ENCODE data around the gene ERC1.
"Not testable (repeated sequence)": the region's sequence is repeated elsewhere in the genome, so short reads cannot be mapped to it uniquely, and the experiment has no call there.

The ERC1 gene

GRCh38 chr12:1250641-1251040, 259.6 kb downstream of the ERC1 start:
- no peaks in the 10 kb centered on the region for H3K9me3 Mint-ChIP-seq
- no peaks in the 10 kb centered on the region for H3K27me3 Mint-ChIP-seq (ENCODE audit: low read depth)
- no peak overlapping the region for H3K4me3 Mint-ChIP-seq
- H3K36me3 Mint-ChIP-seq (ENCODE audit: low read depth) = no peaks in the 10 kb centered on the region
- H3K4me1 Mint-ChIP-seq (ENCODE audit: low read depth) = no peaks in the 10 kb centered on the region
- H3K27ac Mint-ChIP-seq = no peak overlapping the region

GRCh38 chr12:1252758-1253157, 261.7 kb downstream of the ERC1 start:
- H3K9me3 Mint-ChIP-seq = no peaks in the 10 kb centered on the region
- H3K27ac Mint-ChIP-seq = no peak overlapping the region
- no peaks in the 10 kb centered on the region for H3K27me3 Mint-ChIP-seq (ENCODE audit: low read depth)
- no peaks in the 10 kb centered on the region for H3K4me1 Mint-ChIP-seq (ENCODE audit: low read depth)
- no peaks in the 10 kb centered on the region for H3K36me3 Mint-ChIP-seq (ENCODE audit: low read depth)
- H3K4me3 Mint-ChIP-seq = no peak overlapping the region

- H3K36me3 Mint-ChIP-seq (ENCODE audit: low read depth); H3K27ac Mint-ChIP-seq; H3K4me1 Mint-ChIP-seq (ENCODE audit: low read depth); H3K27me3 Mint-ChIP-seq (ENCODE audit: low read depth); H3K9me3 Mint-ChIP-seq; H3K4me3 Mint-ChIP-seq: not testable (repeated sequence)
Measured at GRCh38 chr12:1255125-1255524, 264.1 kb downstream of the ERC1 start.

GRCh38 chr12:1255854-1256253, 264.8 kb downstream of the ERC1 start:
- H3K9me3 Mint-ChIP-seq; H3K4me3 Mint-ChIP-seq; H3K4me1 Mint-ChIP-seq (ENCODE audit: low read depth); H3K36me3 Mint-ChIP-seq (ENCODE audit: low read depth); H3K27me3 Mint-ChIP-seq (ENCODE audit: low read depth); H3K27ac Mint-ChIP-seq: not testable (repeated sequence)

- Mint-ChIP-seq H3K36me3 (ENCODE audit: low read depth) (no peaks in the 10 kb centered on the region), H3K4me1 (ENCODE audit: low read depth) (no peaks in the 10 kb centered on the region), H3K27me3 (ENCODE audit: low read depth) (no peaks in the 10 kb centered on the region), H3K4me3 (no peak overlapping the region), H3K9me3 (no peaks in the 10 kb centered on the region), H3K27ac (no peak overlapping the region)
Measured at GRCh38 chr12:1256285-1256684, 265.3 kb downstream of the ERC1 start.

- Mint-ChIP-seq H3K27ac (no peak overlapping the region), H3K9me3 (no peaks in the 10 kb centered on the region), H3K27me3 (ENCODE audit: low read depth) (no peaks in the 10 kb centered on the region), H3K4me1 (ENCODE audit: low read depth) (no peaks in the 10 kb centered on the region), H3K36me3 (ENCODE audit: low read depth) (no peaks in the 10 kb centered on the region), H3K4me3 (no peak overlapping the region)
Measured at GRCh38 chr12:1256991-1257390, 266.0 kb downstream of the ERC1 start.

GRCh38 chr12:1262011-1262410, 271.0 kb downstream of the ERC1 start:
- H3K27ac Mint-ChIP-seq = no peak overlapping the region
- H3K4me3 Mint-ChIP-seq = no peak overlapping the region
- H3K27me3 Mint-ChIP-seq (ENCODE audit: low read depth) = no peaks in the 10 kb centered on the region
- H3K9me3 Mint-ChIP-seq = no peaks in the 10 kb centered on the region
- no peaks in the 10 kb centered on the region for H3K4me1 Mint-ChIP-seq (ENCODE audit: low read depth)
- peaks cover 2% of the 10 kb centered on the region for H3K36me3 Mint-ChIP-seq (ENCODE audit: low read depth)

GRCh38 chr12:1267243-1267642, 276.2 kb downstream of the ERC1 start:
- peaks cover 2% of the 10 kb centered on the region for H3K36me3 Mint-ChIP-seq (ENCODE audit: low read depth)
- H3K4me3 Mint-ChIP-seq = no peak overlapping the region
- H3K27ac Mint-ChIP-seq = no peak overlapping the region
- H3K4me1 Mint-ChIP-seq (ENCODE audit: low read depth) = peaks cover 5% of the 10 kb centered on the region
- H3K9me3 Mint-ChIP-seq = no peaks in the 10 kb centered on the region
- no peaks in the 10 kb centered on the region for H3K27me3 Mint-ChIP-seq (ENCODE audit: low read depth)

- Mint-ChIP-seq H3K27ac (no peak overlapping the region), H3K36me3 (ENCODE audit: low read depth) (peaks cover 5% of the 10 kb centered on the region), H3K9me3 (no peaks in the 10 kb centered on the region), H3K4me1 (ENCODE audit: low read depth) (peaks cover 5% of the 10 kb centered on the region), H3K27me3 (ENCODE audit: low read depth) (no peaks in the 10 kb centered on the region), H3K4me3 (no peak overlapping the region)
Measured at GRCh38 chr12:1272142-1272541, 281.1 kb downstream of the ERC1 start.

- Mint-ChIP-seq H3K36me3 (ENCODE audit: low read depth) (peaks cover 9% of the 10 kb centered on the region), H3K4me3 (no peak overlapping the region), H3K4me1 (ENCODE audit: low read depth) (peaks cover 5% of the 10 kb centered on the region), H3K27me3 (ENCODE audit: low read depth) (no peaks in the 10 kb centered on the region), H3K27ac (no peak overlapping the region), H3K9me3 (no peaks in the 10 kb centered on the region)
Measured at GRCh38 chr12:1273051-1273450, 282.0 kb downstream of the ERC1 start.

- peaks cover 9% of the 10 kb centered on the region for H3K36me3 Mint-ChIP-seq (ENCODE audit: low read depth)
- no peak overlapping the region for H3K27ac Mint-ChIP-seq
- H3K4me3 Mint-ChIP-seq = no peak overlapping the region
- H3K27me3 Mint-ChIP-seq (ENCODE audit: low read depth) = no peaks in the 10 kb centered on the region
- H3K4me1 Mint-ChIP-seq (ENCODE audit: low read depth) = no peaks in the 10 kb centered on the region
- H3K9me3 Mint-ChIP-seq = no peaks in the 10 kb centered on the region
Measured at GRCh38 chr12:1277905-1278304, 286.9 kb downstream of the ERC1 start.

GRCh38 chr12:1279050-1279449, 288.0 kb downstream of the ERC1 start:
- Mint-ChIP-seq H3K9me3 (no peaks in the 10 kb centered on the region), H3K27me3 (ENCODE audit: low read depth) (no peaks in the 10 kb centered on the region), H3K27ac (no peak overlapping the region), H3K36me3 (ENCODE audit: low read depth) (peaks cover 9% of the 10 kb centered on the region), H3K4me3 (no peak overlapping the region), H3K4me1 (ENCODE audit: low read depth) (no peaks in the 10 kb centered on the region)

GRCh38 chr12:1280059-1280458, 289.0 kb downstream of the ERC1 start:
- H3K4me3 Mint-ChIP-seq = no peak overlapping the region
- H3K9me3 Mint-ChIP-seq = no peaks in the 10 kb centered on the region
- peaks cover 10% of the 10 kb centered on the region for H3K36me3 Mint-ChIP-seq (ENCODE audit: low read depth)
- H3K4me1 Mint-ChIP-seq (ENCODE audit: low read depth) = peaks cover 7% of the 10 kb centered on the region
- H3K27ac Mint-ChIP-seq = no peak overlapping the region
- H3K27me3 Mint-ChIP-seq (ENCODE audit: low read depth) = no peaks in the 10 kb centered on the region

GRCh38 chr12:1281683-1282366, 290.8 kb downstream of the ERC1 start:
- Mint-ChIP-seq H3K36me3 (ENCODE audit: low read depth) (peaks cover 9% of the 10 kb centered on the region), H3K27ac (no peak overlapping the region), H3K4me3 (no peak overlapping the region), H3K27me3 (ENCODE audit: low read depth) (no peaks in the 10 kb centered on the region), H3K9me3 (no peaks in the 10 kb centered on the region), H3K4me1 (ENCODE audit: low read depth) (peaks cover 7% of the 10 kb centered on the region)

- H3K4me3 Mint-ChIP-seq = no peak overlapping the region
- peaks cover 7% of the 10 kb centered on the region for H3K4me1 Mint-ChIP-seq (ENCODE audit: low read depth)
- no peaks in the 10 kb centered on the region for H3K9me3 Mint-ChIP-seq
Measured at GRCh38 chr12:1282670-1283315, 291.8 kb downstream of the ERC1 start.

More at GRCh38 chr12:1282670-1283315, 291.8 kb downstream of the ERC1 start:
- H3K36me3 Mint-ChIP-seq (ENCODE audit: low read depth) = peaks cover 5% of the 10 kb centered on the region
- no peak overlapping the region for H3K27ac Mint-ChIP-seq
- no peaks in the 10 kb centered on the region for H3K27me3 Mint-ChIP-seq (ENCODE audit: low read depth)

Measured in T-helper 1 cell treated with Interleukin-12 subunit alpha and Interleukin-12 subunit beta and Interleukin-4 antibody, amounts not matched to agents 30 μg/mL and 1 μg/mL, for 36 hours (primary cell).